Liver (tissue), 9 donors: ENCODE data around the gene RELL1. TPM values are rescaled to one million over a fixed set of nuclear protein-coding genes. Genes with fewer than 3 reads are reported as not detected.

Experiments
- DNase-seq: peaks from one replicate; pipeline ENCODE4 v3.0.0-alpha.2; 2017; ENCODE audit warnings: low spot score
- H3K27ac ChIP-seq, 2 donors: one replicate each; pipeline ENCODE4 v1.7.0; 2013; ENCODE audit warnings: inconsistent platforms in 2 of 2, low read length in 2 of 2, control low read depth in 1 of 2, low read depth in 1 of 2, mild to moderate bottlenecking in 1 of 2
- H3K27me3 ChIP-seq, 4 donors: one replicate each; pipeline versions ENCODE4 v1.6.1 to v1.7.0; 2013; ENCODE audit warnings: low read length in 3 of 4, inconsistent platforms in 1 of 4, mild to moderate bottlenecking in 1 of 4, moderate library complexity in 1 of 4; ENCODE audit not compliant: control insufficient read depth in 4 of 4, insufficient read depth in 4 of 4
- H3K36me3 ChIP-seq, 4 donors: one replicate each; pipeline versions ENCODE4 v1.6.1 to v1.7.0; 2013; ENCODE audit warnings: low read length in 3 of 4, mild to moderate bottlenecking in 3 of 4, low read depth in 1 of 4, moderate library complexity in 1 of 4; ENCODE audit not compliant: control insufficient read depth in 4 of 4, insufficient read depth in 3 of 4
- H3K4me1 ChIP-seq, 4 donors: one replicate each; pipeline versions ENCODE4 v1.6.1 to v1.7.0; 2013; ENCODE audit warnings: low read length in 3 of 4, mild to moderate bottlenecking in 3 of 4, moderate library complexity in 1 of 4; ENCODE audit not compliant: control insufficient read depth in 4 of 4, insufficient read depth in 4 of 4
- H3K4me3 ChIP-seq, 3 donors: one replicate each; pipeline versions ENCODE4 v1.6.1 to v1.7.0; 2013; ENCODE audit warnings: low read length in 3 of 3, control low read depth in 1 of 3, low read depth in 1 of 3, mild to moderate bottlenecking in 1 of 3
- H3K9ac ChIP-seq, 2 donors: one replicate each; pipeline ENCODE4 v1.7.0; 2013; ENCODE audit warnings: low read length in 2 of 2, mild to moderate bottlenecking in 2 of 2, moderate library complexity in 2 of 2, control low read depth in 1 of 2, low read depth in 1 of 2
- H3K9me3 ChIP-seq, 4 donors: one replicate each; pipeline versions ENCODE4 v1.6.1 to v1.7.0; 2013; ENCODE audit warnings: low read length in 3 of 4; ENCODE audit not compliant: control insufficient read depth in 4 of 4
- FOXA1 ChIP-seq: IDR thresholded peaks from 2 replicates; pipeline ENCODE4 v1.6.1; 2016; ENCODE audit warnings: antibody characterized with exemption
- GABPA ChIP-seq, 2 donors: IDR thresholded peaks in 1 of 2; conservative IDR thresholded peaks in 1 of 2; 2 replicates each; pipeline ENCODE4 v1.6.1; 2016; ENCODE audit warnings: antibody characterized with exemption in 2 of 2, mild to moderate bottlenecking in 1 of 2, moderate library complexity in 1 of 2
- HNF4A ChIP-seq, 2 donors: conservative IDR thresholded peaks; 2 replicates each; pipeline ENCODE4 v1.6.1; 2016; ENCODE audit warnings: antibody characterized with exemption in 2 of 2, mild to moderate bottlenecking in 2 of 2
- HNF4G ChIP-seq: IDR thresholded peaks from 2 replicates; pipeline ENCODE4 v1.6.1; 2016; ENCODE audit warnings: antibody characterized with exemption
- JUND ChIP-seq, 2 donors: IDR thresholded peaks; 2 replicates each; pipeline ENCODE4 v1.6.1; 2016; ENCODE audit warnings: antibody characterized with exemption in 2 of 2
- MAX ChIP-seq: IDR thresholded peaks from 2 replicates; pipeline ENCODE4 v1.6.1; 2016; ENCODE audit warnings: antibody characterized with exemption
- NR2F2 ChIP-seq: IDR thresholded peaks from 2 replicates; pipeline ENCODE4 v1.6.1; 2016; ENCODE audit warnings: antibody characterized with exemption
- RAD21 ChIP-seq, 2 donors: IDR thresholded peaks; 2 replicates each; pipeline ENCODE4 v1.6.1; 2016; ENCODE audit warnings: antibody characterized with exemption in 2 of 2, mild to moderate bottlenecking in 2 of 2
- RXRA ChIP-seq, 2 donors: IDR thresholded peaks; 2 replicates each; pipeline ENCODE4 v1.6.1; 2017 to 2018; ENCODE audit warnings: antibody characterized with exemption in 2 of 2, mild to moderate bottlenecking in 1 of 2
- SP1 ChIP-seq: IDR thresholded peaks from 2 replicates; pipeline ENCODE4 v1.6.1; 2018; ENCODE audit warnings: antibody characterized with exemption, mild to moderate bottlenecking
- YY1 ChIP-seq: IDR thresholded peaks from 2 replicates; pipeline ENCODE4 v1.6.1; 2016; ENCODE audit warnings: antibody characterized with exemption, mild to moderate bottlenecking
- WGBS: extraction: QIAGEN DNeasy Blood & Tissue Kit; methylation state at CpG from one replicate; pipeline ENCODE4 v1.1.7; 2013; 5-methylcytosine and 5-hydroxymethylcytosine counted together
- polyA plus RNA-seq, 2 donors: library from polyadenylated mRNA; stranded (reverse) in 1 of 2; unstranded in 1 of 2; fragments of 200-250 nt in 1 of 2; fragments of >200 nt in 1 of 2; fragmentation: Nextera tagmentation in 1 of 2; extraction: Ambion mirVana in 1 of 2; gene quantifications; one replicate each; pipeline versions ENCODE4 v1.2.1 to v1.2.3, GENCODE V29; 2013 to 2015
- total RNA-seq, 2 donors: library from RNA; depleted of rRNA; stranded (reverse); fragments of >200 nt; gene quantifications; one replicate each; pipeline ENCODE4 v1.2.3, GENCODE V29; 2014
- TF ChIP-seq, protein P1 (sequence below): fragments of 150-350 bp; IDR thresholded peaks from 2 replicates; pipeline ENCODE4 v1.5.1; 2017; ENCODE audit warnings: improper control_type of control experiment, low read depth, low read length; ENCODE audit not compliant: missing input control
- TF ChIP-seq, protein P2 (sequence below): IDR thresholded peaks from 2 replicates; pipeline ENCODE4 v1.6.1; 2016; ENCODE audit warnings: antibody characterized with exemption
- TF ChIP-seq, protein P3 (sequence below): IDR thresholded peaks from 2 replicates; pipeline ENCODE4 v1.6.1; 2016; ENCODE audit warnings: antibody characterized with exemption, mild to moderate bottlenecking
- TF ChIP-seq, protein P4 (sequence below): IDR thresholded peaks from 2 replicates; pipeline ENCODE4 v1.6.1; 2016; ENCODE audit warnings: antibody characterized with exemption
- donor health status: healthy.
- donor health status: healthy.
- donor health status: healthy.
- donor health status: healthy.
- donor health status: healthy.

Gene RELL1
- total and polyA plus RNA-seq, 4 donors, result 1.5 to 16.8 (median 7.3) TPM

DNA sequence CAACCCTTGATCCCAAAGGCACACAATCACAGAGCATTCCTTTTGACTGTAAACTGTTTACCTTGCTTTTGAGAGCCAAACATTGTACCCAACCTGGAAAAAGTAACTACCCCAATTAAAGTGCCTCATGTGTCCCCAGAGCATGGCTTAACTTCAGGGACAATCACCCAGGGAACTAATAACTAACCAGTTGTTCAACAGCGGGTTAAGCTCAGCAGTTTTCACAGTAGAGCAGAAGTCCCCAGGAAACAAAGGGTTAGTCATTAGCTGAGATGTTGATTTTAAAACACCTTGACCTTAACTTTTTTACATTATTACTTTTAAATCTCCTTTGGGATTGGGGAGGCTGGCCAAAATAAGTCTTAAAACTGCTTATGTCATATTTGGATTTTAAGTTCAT lies 94.8 kb downstream of the RELL1 start:
- 6% methylated on average over 1 of the region's 1 CpG for WGBS
- no peaks in the 10 kb centered on the region for H3K9me3 ChIP-seq

DNA sequence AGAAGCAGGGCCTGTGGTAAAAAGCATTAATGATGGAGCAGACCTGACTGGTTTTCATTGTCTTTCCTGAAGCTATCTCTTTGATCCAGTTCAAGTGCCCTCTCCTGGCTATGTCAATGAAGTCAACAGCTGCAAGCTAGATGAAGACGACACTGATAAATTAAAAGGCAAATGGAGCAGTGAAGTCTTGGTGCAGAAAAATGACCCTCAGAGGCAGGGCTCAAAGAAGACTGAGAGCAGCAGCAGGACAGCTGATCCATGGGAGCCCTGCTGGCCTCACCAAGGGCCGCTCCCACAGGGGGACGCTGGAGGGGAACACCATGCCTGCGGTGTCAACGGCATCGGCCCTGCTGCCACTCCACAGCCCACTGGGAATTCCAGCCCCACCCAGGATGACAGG lies 96.2 kb downstream of the RELL1 start:
- WGBS, result 94% methylated on average over 6 of the region's 6 CpGs
- H3K9me3 ChIP-seq, result no peaks in the 10 kb centered on the region
- no peaks in the 10 kb centered on the region for H3K4me1 ChIP-seq
- no peak overlapping the region for H3K4me3 ChIP-seq
- no peak overlapping the region for H3K9ac ChIP-seq
- peaks cover 0 to 12% (median 11%) of the 10 kb centered on the region in 4 donors for H3K36me3 ChIP-seq
- H3K27me3 ChIP-seq, result no peaks in the 10 kb centered on the region
- TF ChIP-seq, protein P1, sequence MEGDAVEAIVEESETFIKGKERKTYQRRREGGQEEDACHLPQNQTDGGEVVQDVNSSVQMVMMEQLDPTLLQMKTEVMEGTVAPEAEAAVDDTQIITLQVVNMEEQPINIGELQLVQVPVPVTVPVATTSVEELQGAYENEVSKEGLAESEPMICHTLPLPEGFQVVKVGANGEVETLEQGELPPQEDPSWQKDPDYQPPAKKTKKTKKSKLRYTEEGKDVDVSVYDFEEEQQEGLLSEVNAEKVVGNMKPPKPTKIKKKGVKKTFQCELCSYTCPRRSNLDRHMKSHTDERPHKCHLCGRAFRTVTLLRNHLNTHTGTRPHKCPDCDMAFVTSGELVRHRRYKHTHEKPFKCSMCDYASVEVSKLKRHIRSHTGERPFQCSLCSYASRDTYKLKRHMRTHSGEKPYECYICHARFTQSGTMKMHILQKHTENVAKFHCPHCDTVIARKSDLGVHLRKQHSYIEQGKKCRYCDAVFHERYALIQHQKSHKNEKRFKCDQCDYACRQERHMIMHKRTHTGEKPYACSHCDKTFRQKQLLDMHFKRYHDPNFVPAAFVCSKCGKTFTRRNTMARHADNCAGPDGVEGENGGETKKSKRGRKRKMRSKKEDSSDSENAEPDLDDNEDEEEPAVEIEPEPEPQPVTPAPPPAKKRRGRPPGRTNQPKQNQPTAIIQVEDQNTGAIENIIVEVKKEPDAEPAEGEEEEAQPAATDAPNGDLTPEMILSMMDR, result no peak
- TF ChIP-seq YY1 (no peak), MAX (no peak), RXRA (IDR thresholded peaks at IDR 0.05) (no peak)
- TF ChIP-seq, protein P2, sequence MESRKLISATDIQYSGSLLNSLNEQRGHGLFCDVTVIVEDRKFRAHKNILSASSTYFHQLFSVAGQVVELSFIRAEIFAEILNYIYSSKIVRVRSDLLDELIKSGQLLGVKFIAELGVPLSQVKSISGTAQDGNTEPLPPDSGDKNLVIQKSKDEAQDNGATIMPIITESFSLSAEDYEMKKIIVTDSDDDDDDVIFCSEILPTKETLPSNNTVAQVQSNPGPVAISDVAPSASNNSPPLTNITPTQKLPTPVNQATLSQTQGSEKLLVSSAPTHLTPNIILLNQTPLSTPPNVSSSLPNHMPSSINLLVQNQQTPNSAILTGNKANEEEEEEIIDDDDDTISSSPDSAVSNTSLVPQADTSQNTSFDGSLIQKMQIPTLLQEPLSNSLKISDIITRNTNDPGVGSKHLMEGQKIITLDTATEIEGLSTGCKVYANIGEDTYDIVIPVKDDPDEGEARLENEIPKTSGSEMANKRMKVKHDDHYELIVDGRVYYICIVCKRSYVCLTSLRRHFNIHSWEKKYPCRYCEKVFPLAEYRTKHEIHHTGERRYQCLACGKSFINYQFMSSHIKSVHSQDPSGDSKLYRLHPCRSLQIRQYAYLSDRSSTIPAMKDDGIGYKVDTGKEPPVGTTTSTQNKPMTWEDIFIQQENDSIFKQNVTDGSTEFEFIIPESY, result no peak
- TF ChIP-seq, protein P3, sequence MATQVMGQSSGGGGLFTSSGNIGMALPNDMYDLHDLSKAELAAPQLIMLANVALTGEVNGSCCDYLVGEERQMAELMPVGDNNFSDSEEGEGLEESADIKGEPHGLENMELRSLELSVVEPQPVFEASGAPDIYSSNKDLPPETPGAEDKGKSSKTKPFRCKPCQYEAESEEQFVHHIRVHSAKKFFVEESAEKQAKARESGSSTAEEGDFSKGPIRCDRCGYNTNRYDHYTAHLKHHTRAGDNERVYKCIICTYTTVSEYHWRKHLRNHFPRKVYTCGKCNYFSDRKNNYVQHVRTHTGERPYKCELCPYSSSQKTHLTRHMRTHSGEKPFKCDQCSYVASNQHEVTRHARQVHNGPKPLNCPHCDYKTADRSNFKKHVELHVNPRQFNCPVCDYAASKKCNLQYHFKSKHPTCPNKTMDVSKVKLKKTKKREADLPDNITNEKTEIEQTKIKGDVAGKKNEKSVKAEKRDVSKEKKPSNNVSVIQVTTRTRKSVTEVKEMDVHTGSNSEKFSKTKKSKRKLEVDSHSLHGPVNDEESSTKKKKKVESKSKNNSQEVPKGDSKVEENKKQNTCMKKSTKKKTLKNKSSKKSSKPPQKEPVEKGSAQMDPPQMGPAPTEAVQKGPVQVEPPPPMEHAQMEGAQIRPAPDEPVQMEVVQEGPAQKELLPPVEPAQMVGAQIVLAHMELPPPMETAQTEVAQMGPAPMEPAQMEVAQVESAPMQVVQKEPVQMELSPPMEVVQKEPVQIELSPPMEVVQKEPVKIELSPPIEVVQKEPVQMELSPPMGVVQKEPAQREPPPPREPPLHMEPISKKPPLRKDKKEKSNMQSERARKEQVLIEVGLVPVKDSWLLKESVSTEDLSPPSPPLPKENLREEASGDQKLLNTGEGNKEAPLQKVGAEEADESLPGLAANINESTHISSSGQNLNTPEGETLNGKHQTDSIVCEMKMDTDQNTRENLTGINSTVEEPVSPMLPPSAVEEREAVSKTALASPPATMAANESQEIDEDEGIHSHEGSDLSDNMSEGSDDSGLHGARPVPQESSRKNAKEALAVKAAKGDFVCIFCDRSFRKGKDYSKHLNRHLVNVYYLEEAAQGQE, result no peak
- no peak for DNase-seq
- no peak overlapping the region for H3K27ac ChIP-seq

More for the DNA sequence above, 94.8 kb downstream of the RELL1 start:
- H3K27me3 ChIP-seq, result no peaks in the 10 kb centered on the region
- no peaks in the 10 kb centered on the region for H3K4me1 ChIP-seq
- DNase-seq, result no peak
- H3K9ac ChIP-seq, result no peak overlapping the region
- no peak overlapping the region for H3K27ac ChIP-seq
- no peak overlapping the region for H3K4me3 ChIP-seq
- TF ChIP-seq NR2F2 (no peak), SP1 (no peak), HNF4A (conservative IDR thresholded peaks at IDR 0.05) (no peak), JUND (IDR thresholded peaks at IDR 0.05) (no peak), MAX (no peak), FOXA1 (no peak), GABPA (IDR thresholded peaks at IDR 0.05 in 1 of 2, conservative IDR thresholded peaks at IDR 0.05 in 1 of 2) (no peak), RAD21 (IDR thresholded peaks at IDR 0.05) (no peak), HNF4G (no peak), YY1 (no peak)
- TF ChIP-seq, protein P2, result no peak
- TF ChIP-seq, protein P4, sequence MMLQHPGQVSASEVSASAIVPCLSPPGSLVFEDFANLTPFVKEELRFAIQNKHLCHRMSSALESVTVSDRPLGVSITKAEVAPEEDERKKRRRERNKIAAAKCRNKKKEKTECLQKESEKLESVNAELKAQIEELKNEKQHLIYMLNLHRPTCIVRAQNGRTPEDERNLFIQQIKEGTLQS, result no peak
- H3K36me3 ChIP-seq, result peaks cover 0 to 12% (median 11%) of the 10 kb centered on the region in 4 donors
